OCI-LY3 (cell line): Measurements from ENCODE around the gene SLC35G1.

Experiments used
- H2AFZ ChIP-seq: fragments of 200-600, 300-600 bp; shearing (Covaris generic); 2 replicates; pipeline ENCODE4 v1.6.0; 2014; ENCODE audit warnings: antibody characterized with exemption, low read depth, low read length
- H3K27ac ChIP-seq: fragments of 200-600, 300-600 bp; sonication (generic); 2 replicates; pipeline ENCODE4 v1.5.1; 2014; ENCODE audit warnings: mild to moderate bottlenecking, low read length, moderate library complexity, mixed read lengths
- H3K27me3 ChIP-seq: fragments of 200-600, 300-600 bp; sonication (generic); 2 replicates; pipeline ENCODE4 v1.6.1; 2014; ENCODE audit warnings: low read depth, low read length, mixed read lengths
- H3K36me3 ChIP-seq: fragments of 200-600, 300-600 bp; sonication (generic); replicated peaks from 2 replicates; pipeline ENCODE3; 2014; ENCODE audit warnings: low read depth, low read length, mixed read lengths
- H3K4me1 ChIP-seq: fragments of 300-600, 200-600 bp; sonication (generic); 2 replicates; pipeline ENCODE4 v1.6.1; 2014; ENCODE audit warnings: low read length, mixed read lengths
- H3K4me2 ChIP-seq: fragments of 200-600, 300-600 bp; sonication (generic); 2 replicates; pipeline ENCODE4 v1.6.1; 2014; ENCODE audit warnings: low read length, mixed read lengths
- H3K4me3 ChIP-seq: fragments of 300-600, 200-600 bp; sonication (generic); 2 replicates; pipeline ENCODE4 v1.5.1; 2014; ENCODE audit warnings: antibody characterized with exemption, mild to moderate bottlenecking, low read length, moderate library complexity
- H3K79me2 ChIP-seq: fragments of 300-600, 200-600 bp; shearing (Covaris generic); 2 replicates; pipeline ENCODE4 v1.6.1; 2014; ENCODE audit warnings: mild to moderate bottlenecking, low read length, mixed read lengths
- H3K9ac ChIP-seq: fragments of 300-600, 200-600 bp; shearing (Covaris generic); 2 replicates; pipeline ENCODE4 v1.6.0; 2014; ENCODE audit warnings: mild to moderate bottlenecking, low read length, moderate library complexity
- H3K9me3 ChIP-seq: fragments of 200-600, 300-600 bp; shearing (Covaris generic); 2 replicates; pipeline ENCODE4 v1.6.1; 2014; ENCODE audit warnings: low read length, mixed read lengths; ENCODE audit not compliant: insufficient read depth
- H4K20me1 ChIP-seq: fragments of 200-600, 300-600 bp; sonication (generic); 2 replicates; pipeline ENCODE4 v1.6.1; 2016; ENCODE audit warnings: low read length, mixed read lengths; ENCODE audit not compliant: insufficient read depth
- CTCF ChIP-seq: fragments of 200-600, 300-600 bp; sonication (generic); IDR thresholded peaks from 2 replicates; pipeline ENCODE4 v1.5.1; 2014; ENCODE audit warnings: antibody characterized with exemption, low read length, low read depth
- EZH2phosphoT487 ChIP-seq: fragments of 200-600 bp; shearing (Covaris generic); IDR thresholded peaks from 2 replicates; pipeline ENCODE4 v1.6.1; 2018; ENCODE audit warnings: antibody characterized with exemption, mixed run types, low read depth

Gene SLC35G1

GRCh38 chr10:93903051-93903450, 9.3 kb downstream of the SLC35G1 start:
- no peak overlapping the region for H2AFZ ChIP-seq
- no peaks in the 10 kb centered on the region for H4K20me1 ChIP-seq
- H3K79me2 ChIP-seq: no peaks in the 10 kb centered on the region
- H3K4me1 ChIP-seq: no peaks in the 10 kb centered on the region
- TF ChIP-seq CTCF (no peak), EZH2phosphoT487 (no peak)
- H3K27ac ChIP-seq: no peak overlapping the region
- H3K27me3 ChIP-seq: no peaks in the 10 kb centered on the region
- no peak overlapping the region for H3K4me3 ChIP-seq
- H3K4me2 ChIP-seq: no peak overlapping the region
- H3K36me3 ChIP-seq: no peaks in the 10 kb centered on the region
- H3K9ac ChIP-seq: no peak overlapping the region
- no peaks in the 10 kb centered on the region for H3K9me3 ChIP-seq

GRCh38 chr10:93904901-93905300, 11.1 kb downstream of the SLC35G1 start:
- H3K4me1 ChIP-seq: no peaks in the 10 kb centered on the region
- H3K9me3 ChIP-seq: no peaks in the 10 kb centered on the region
- H3K9ac ChIP-seq: no peak overlapping the region
- no peaks in the 10 kb centered on the region for H3K79me2 ChIP-seq
- no peaks in the 10 kb centered on the region for H3K36me3 ChIP-seq
- no peak overlapping the region for H3K4me3 ChIP-seq
- no peak for TF ChIP-seq CTCF
- TF ChIP-seq EZH2phosphoT487: no peak
- H4K20me1 ChIP-seq: no peaks in the 10 kb centered on the region
- no peak overlapping the region for H3K4me2 ChIP-seq
- no peaks in the 10 kb centered on the region for H3K27me3 ChIP-seq
- no peak overlapping the region for H2AFZ ChIP-seq
- no peak overlapping the region for H3K27ac ChIP-seq

- H3K36me3 ChIP-seq: no peaks in the 10 kb centered on the region
- no peaks in the 10 kb centered on the region for H3K9me3 ChIP-seq
- no peak overlapping the region for H3K4me3 ChIP-seq
- no peak for TF ChIP-seq EZH2phosphoT487
- no peak for TF ChIP-seq CTCF
- no peaks in the 10 kb centered on the region for H3K27me3 ChIP-seq
- H3K79me2 ChIP-seq: no peaks in the 10 kb centered on the region
- no peak overlapping the region for H2AFZ ChIP-seq
- no peak overlapping the region for H3K9ac ChIP-seq
- H4K20me1 ChIP-seq: no peaks in the 10 kb centered on the region
- no peaks in the 10 kb centered on the region for H3K4me1 ChIP-seq
- no peak overlapping the region for H3K4me2 ChIP-seq
- H3K27ac ChIP-seq: no peak overlapping the region
Observed at GRCh38 chr10:93907059-93907458, 13.3 kb downstream of the SLC35G1 start.

- Histone ChIP-seq H3K4me3 (no peak overlapping the region), H3K9me3 (no peaks in the 10 kb centered on the region), H3K27ac (no peak overlapping the region), H3K36me3 (no peaks in the 10 kb centered on the region), H4K20me1 (no peaks in the 10 kb centered on the region), H3K4me1 (no peaks in the 10 kb centered on the region), H3K4me2 (no peak overlapping the region), H3K9ac (no peak overlapping the region), H3K27me3 (no peaks in the 10 kb centered on the region), H3K79me2 (no peaks in the 10 kb centered on the region), H2AFZ (no peak overlapping the region)
- TF ChIP-seq EZH2phosphoT487: no peak
- TF ChIP-seq CTCF: no peak
Observed at GRCh38 chr10:93911866-93912265, 18.1 kb downstream of the SLC35G1 start.
